Erythroblast (primary cell): ENCODE measurements around the gene FRG2.
"Not testable (repeated sequence)": the region's sequence is repeated elsewhere in the genome, so short reads cannot be mapped to it uniquely, and the experiment has no call there.

ENCODE experiments used
- DNase-seq, 2 experiments: peaks; one replicate each; lab custom pipeline; 2025; lab: John Stamatoyannopoulos, UW
- GATA1 ChIP-seq: IDR thresholded peaks from 2 replicates; pipeline ENCODE4 v1.6.1; 2011; ENCODE audit warnings: low read depth, mild to moderate bottlenecking, control low read depth, low read length, moderate library complexity
- POLR2A ChIP-seq: IDR thresholded peaks from 2 replicates; pipeline ENCODE4 v1.6.1; 2011; ENCODE audit warnings: mild to moderate bottlenecking, low read length

The FRG2 gene

GRCh38 chr4:190019023-190019858 lies 7.8 kb downstream of the FRG2 start:
- TF ChIP-seq GATA1 (no peak), POLR2A (no peak)
- DNase-seq: no peak

GRCh38 chr4:190018201-190018920 lies 8.7 kb downstream of the FRG2 start:
- DNase-seq: no peak
- no peak for TF ChIP-seq GATA1
- no peak for TF ChIP-seq POLR2A

- no peak for DNase-seq
- TF ChIP-seq POLR2A (no peak), GATA1 (no peak)
Observed at GRCh38 chr4:190017357-190018200, 9.5 kb downstream of the FRG2 start.

GRCh38 chr4:190016369-190017289 lies 10.4 kb downstream of the FRG2 start:
- no peak for DNase-seq

GRCh38 chr4:190015538-190016368 lies 11.3 kb downstream of the FRG2 start:
- no peak for DNase-seq
- no peak for TF ChIP-seq POLR2A

More at GRCh38 chr4:190016369-190017289, 10.4 kb downstream of the FRG2 start:
- TF ChIP-seq POLR2A (no peak), GATA1 (no peak)

GRCh38 chr4:190014771-190015537 lies 12.1 kb downstream of the FRG2 start:
- no peak for DNase-seq
- no peak for TF ChIP-seq POLR2A
- no peak for TF ChIP-seq GATA1

- DNase-seq: not testable (repeated sequence)
Observed at GRCh38 chr4:189989941-189990340, 37.1 kb downstream of the FRG2 start.

- TF ChIP-seq POLR2A (no peak), GATA1 (no peak)
- no peak for DNase-seq
Observed at GRCh38 chr4:189988877-189989431, 38.1 kb downstream of the FRG2 start.

GRCh38 chr4:189985651-189986243 lies 41.3 kb downstream of the FRG2 start:
- not testable (repeated sequence) for DNase-seq

GRCh38 chr4:189984661-189985060 lies 42.4 kb downstream of the FRG2 start:
- DNase-seq: not testable (repeated sequence)

GRCh38 chr4:189983916-189984526 lies 43.0 kb downstream of the FRG2 start:
- DNase-seq: not testable (repeated sequence)
